CD4-positive, alpha-beta T cell treated with Interleukin-10 for 1 hour (primary cell): ENCODE data around the gene NAP1L5.

Experiments used
- DNase-seq: peaks from one replicate; pipeline ENCODE4 v3.0.0-alpha.2; 2020

NAP1L5 gene

GRCh38 chr4:88697588-88698329 is at the start of gene NAP1L5:
Gene NAP1L5, minus strand, starts transcription at chr4:88697829. Its CDS starts 75 bp downstream, at chr4:88697754.
- DNase-seq: peak; percentile 81

DNA sequence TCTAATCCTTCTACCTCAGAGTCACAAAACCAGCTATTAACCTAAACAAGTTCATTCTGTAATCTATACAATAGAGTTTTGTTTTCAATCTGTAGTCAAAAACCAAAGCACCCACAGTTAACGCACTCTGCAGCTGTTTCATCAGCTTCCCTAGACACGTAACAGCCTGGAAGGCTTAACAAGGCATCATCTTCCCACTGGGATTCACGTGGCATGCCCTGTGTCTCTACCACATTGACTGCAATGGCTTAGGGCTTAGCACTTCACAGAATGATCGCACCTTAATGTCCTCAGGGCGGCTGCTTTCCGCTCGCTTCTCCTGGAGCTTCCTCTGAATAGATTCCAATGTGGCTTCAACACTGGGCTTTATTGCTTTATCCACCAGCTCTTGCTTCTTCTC is 49.7 kb upstream of the NAP1L5 start:
- DNase-seq: no peak

GRCh38 chr4:88746206-88746605 is 48.6 kb upstream of the NAP1L5 start:
- DNase-seq: no peak

GRCh38 chr4:88745581-88746163 is 48.0 kb upstream of the NAP1L5 start:
- no peak for DNase-seq

GRCh38 chr4:88745175-88745574 is 47.5 kb upstream of the NAP1L5 start:
- no peak for DNase-seq

- DNase-seq: no peak
Measured at GRCh38 chr4:88744609-88745008, 47.0 kb upstream of the NAP1L5 start.

DNA sequence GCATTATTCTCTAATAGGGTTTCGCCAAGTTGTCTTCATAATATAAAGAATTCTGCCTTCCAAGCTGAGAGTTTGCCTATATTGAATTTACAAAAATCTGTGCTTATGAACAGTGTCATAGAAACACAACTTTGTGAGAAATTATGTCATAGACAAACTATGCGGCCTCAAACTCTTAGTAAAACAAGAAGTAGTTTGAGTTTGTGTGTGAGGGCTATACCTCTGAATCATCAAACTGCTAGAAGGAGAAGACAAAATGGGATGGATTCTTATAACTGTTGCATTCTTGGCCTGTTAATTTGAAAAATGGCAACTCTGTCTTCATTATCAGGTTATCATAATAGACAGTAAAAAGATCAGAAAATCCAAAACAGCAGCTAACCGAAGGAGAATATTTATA is 46.1 kb upstream of the NAP1L5 start:
- DNase-seq: no peak

- DNase-seq: no peak
Measured at GRCh38 chr4:88742561-88742960, 44.9 kb upstream of the NAP1L5 start.

DNA sequence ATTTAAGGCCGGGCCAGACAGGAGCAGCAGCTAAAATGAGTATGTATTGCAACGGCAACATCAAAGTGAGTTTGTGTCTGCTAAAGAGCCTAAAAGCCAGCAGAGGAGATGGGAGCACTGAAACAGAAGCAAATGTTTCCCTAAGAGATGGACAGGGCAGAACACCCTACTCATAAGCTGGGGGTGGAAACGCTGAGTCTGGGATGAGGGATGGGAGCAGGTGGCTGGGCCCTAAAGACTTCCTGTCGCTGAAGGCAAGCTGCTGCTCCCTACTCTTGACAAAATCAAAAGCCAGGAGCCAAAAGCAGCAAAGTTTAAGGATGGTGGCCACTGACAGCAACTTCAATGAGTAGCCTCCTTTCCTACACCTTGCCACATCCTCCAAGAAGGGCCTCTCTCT is 40.6 kb upstream of the NAP1L5 start:
- DNase-seq: no peak

DNA sequence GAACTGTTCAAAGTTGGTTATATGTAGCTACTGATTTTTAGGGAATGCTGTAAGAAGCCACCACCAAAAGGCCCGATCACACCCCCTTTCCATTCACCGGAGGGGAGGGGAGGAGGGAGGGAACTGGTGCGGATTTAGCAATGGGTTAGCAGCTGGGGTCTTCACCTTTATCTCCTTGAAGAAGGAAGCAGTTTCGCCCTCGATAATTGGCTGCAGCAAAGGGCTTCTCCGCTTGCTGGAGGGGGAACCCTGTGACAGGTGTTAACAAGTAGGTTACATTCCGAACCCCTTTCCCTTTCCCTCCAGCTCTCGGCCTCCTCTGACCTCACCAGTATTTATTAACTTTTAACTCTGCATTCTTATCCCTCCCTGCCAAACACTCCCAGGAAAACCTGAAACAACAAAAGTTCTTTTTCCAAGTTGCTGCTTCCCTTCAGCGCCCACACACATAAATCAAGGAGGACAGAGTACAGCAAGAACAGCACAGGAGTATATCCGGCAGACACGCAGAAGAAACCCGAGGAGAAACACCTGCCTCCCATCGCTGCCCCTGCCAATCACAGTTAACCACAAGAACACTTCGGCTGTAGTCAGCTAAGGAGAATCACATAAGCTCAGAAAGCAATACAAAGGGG is 39.8 kb upstream of the NAP1L5 start:
- no peak for DNase-seq

- no peak for DNase-seq
Measured at GRCh38 chr4:88736264-88736663, 38.6 kb upstream of the NAP1L5 start.

DNA sequence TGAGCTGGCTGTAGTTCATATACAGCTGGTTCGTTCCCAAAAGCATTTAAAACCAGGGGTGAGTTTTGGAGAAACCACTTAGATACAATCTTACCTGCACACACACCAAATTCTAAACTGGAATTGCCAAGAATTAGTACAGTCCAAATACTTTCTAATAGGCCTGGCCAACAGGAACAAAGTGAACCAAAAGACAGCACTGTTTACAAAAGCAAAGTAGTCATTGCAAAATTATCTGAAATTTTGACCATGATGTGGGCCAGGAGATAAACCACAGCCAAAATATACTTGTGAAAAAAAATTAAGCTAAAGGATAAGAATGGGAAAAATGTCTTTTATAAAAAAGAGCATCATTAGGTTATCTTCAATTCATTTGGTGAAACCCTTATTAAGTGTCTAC is 37.9 kb upstream of the NAP1L5 start:
- DNase-seq: no peak

GRCh38 chr4:88734403-88734949 is 36.8 kb upstream of the NAP1L5 start:
- DNase-seq: no peak

GRCh38 chr4:88732714-88733368 is 35.2 kb upstream of the NAP1L5 start:
- no peak for DNase-seq

DNA sequence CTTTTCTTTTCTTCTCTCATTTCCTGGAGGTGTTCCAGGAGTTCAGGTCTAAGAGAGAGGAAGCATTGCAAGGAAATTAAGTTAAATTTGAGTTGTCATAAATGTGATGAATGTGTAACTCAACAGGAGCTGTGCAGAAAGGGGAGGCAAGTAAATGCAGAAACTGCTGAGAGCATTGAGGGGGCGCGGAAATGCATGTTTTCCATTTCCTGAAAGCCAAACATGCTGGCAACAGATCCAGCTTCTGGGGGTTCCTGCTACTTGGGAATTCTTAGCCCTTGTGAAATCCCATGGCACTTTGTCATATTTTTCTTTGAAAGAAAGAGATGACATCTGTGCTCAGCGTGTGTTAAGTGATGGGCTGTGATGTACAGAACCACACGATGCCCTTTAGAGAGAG is 33.8 kb upstream of the NAP1L5 start:
- DNase-seq: no peak

- no peak for DNase-seq
Measured at GRCh38 chr4:88730811-88731210, 33.2 kb upstream of the NAP1L5 start.

DNA sequence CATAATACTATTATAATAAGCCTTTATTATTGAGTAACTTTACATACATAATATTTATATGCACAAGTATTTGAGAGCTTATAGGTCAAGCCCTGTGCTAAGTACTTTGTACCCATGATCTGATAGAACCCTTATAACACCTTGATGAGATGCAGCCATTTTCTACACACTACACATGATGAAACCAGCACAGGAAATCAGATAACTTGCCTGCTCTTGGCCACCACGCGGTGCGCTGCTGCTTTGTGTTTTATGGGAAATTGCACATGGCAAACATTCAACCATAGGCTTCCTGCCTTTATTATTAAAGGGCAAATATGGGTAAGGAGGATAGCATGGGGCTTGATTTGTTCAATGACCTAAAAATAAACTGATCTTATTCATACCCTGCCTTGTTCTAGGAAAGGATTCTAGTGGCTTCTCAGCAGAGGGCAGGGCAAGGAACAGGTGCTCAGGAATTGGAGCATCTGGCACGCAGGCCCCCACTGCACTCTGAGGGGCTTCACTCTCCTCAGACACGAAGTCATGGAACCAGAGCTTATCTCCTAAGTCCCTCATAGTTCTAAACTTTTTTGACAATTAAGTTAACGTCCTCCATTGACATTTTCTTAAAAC is 31.6 kb upstream of the NAP1L5 start:
- no peak for DNase-seq

- DNase-seq: no peak
Measured at GRCh38 chr4:88728146-88728545, 30.5 kb upstream of the NAP1L5 start.

DNA sequence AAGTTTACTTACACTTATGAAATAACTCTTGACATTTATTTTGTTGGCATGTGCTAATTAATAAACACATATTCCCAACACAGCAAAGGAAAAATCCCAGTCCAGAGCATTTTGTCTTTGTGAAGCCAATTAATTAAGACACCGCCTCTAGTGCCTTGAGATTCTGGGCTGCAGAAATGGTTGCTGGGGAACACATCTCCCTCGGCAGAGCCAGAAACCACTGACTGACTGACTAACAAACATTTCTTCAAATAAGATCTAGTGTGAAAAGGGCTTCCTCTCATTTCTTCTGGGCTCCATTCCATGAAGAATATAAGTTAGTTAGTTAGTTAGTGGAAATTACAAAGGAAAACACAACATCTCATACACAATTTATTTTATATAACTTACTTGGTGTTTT is 28.4 kb upstream of the NAP1L5 start:
- no peak for DNase-seq

DNA sequence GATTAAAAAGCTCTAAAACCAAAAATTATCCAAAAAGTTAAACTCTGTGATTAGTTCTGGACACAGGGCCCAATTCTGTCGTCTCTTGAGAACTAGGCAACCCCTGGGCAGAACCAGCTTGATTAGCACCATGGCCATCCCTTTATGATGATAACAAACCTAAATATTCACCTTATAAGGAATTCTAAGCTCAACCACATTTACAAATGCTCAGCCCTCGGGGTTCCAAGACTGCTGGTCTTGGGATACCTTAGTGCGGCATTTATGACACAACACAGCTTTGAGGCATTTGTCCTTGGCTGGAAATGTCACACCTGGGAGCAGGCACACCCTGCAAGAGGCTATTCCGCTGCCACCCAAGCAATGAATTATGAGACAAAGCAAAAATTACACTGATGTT is 27.5 kb upstream of the NAP1L5 start:
- DNase-seq: no peak

DNA sequence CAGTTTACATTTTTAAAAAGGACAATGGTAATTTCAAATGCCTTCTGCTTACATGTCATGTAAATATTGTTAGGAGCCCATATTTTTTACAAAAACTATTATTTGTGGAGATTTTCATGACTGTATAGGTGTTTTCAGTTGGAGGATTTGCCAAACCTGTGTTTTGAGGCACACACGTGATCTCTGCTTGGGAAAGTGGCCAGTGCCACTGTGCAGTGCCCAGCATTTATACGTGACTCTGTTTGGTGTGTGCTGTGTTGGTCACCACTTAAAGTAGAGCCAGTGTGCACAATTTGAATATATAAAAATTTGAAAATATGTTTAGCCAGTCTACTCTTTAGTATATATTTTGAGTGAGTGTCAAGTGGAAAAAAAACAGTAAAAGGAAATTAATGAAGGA is 26.8 kb upstream of the NAP1L5 start:
- DNase-seq: no peak

DNA sequence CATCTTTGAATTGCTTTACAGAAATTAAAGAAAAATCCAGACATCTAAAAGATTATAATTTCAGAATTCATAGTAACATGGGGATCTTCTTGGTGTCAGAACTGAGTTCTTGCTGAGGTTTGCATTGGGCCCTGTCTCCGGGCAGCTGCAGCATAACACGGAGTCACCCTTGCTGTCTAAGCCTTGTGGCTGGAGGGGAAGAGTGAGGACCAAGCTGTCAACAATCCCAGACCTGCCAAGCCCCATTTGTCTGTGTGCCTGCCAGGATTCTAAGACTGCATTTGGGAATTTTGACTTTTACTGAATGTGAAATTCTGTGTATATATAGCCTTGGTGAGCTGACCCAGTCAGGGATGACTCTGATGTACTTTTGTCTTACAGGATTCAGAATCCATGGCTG is 25.2 kb upstream of the NAP1L5 start:
- DNase-seq: no peak

- DNase-seq: no peak
Measured at GRCh38 chr4:88722276-88722780, 24.7 kb upstream of the NAP1L5 start.
